Measurements from ENCODE around the gene BPNT1.

DNA sequence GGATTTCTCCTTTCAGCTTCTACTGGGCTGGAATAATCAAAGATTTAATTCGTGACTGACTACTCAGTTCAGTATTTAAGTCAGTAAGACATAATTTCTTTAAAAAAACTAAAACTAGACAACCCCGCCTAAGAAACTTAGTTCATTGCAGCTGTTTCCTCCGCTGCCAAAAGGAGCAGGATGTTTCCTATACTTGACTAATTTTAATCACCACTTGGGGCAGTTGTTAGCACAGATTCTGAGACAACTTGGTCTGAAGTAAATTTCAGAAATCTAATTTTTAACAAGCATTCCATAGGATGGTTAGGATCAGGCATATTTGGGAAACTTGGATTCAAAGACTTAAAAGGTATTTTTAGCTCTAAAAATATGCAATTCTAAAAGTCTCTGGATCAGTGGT is 77.3 kb downstream of the BPNT1 start:
- no peak for TF ChIP-seq POLR2A (IDR thresholded peaks at IDR 0.05)
- no peak for TF ChIP-seq CTCF (IDR thresholded peaks at IDR 0.05)
- no peak for TF ChIP-seq EP300 (IDR thresholded peaks at IDR 0.05)
